Astrocyte (in vitro differentiated cells and primary cell): Measurements from ENCODE around the gene AUTS2.

Experiments used
- CTCF ChIP-seq: IDR thresholded peaks from 2 replicates; pipeline ENCODE4 v1.5.1; 2011; ENCODE audit warnings: low read depth, mild to moderate bottlenecking, inconsistent platforms, low read length, moderate library complexity; ENCODE audit not compliant: insufficient read depth
- EZH2 ChIP-seq: IDR thresholded peaks from 2 replicates; pipeline ENCODE4 v1.6.1; 2012; ENCODE audit warnings: mild to moderate bottlenecking, low read length, inconsistent platforms; ENCODE audit not compliant: insufficient read depth

DNA sequence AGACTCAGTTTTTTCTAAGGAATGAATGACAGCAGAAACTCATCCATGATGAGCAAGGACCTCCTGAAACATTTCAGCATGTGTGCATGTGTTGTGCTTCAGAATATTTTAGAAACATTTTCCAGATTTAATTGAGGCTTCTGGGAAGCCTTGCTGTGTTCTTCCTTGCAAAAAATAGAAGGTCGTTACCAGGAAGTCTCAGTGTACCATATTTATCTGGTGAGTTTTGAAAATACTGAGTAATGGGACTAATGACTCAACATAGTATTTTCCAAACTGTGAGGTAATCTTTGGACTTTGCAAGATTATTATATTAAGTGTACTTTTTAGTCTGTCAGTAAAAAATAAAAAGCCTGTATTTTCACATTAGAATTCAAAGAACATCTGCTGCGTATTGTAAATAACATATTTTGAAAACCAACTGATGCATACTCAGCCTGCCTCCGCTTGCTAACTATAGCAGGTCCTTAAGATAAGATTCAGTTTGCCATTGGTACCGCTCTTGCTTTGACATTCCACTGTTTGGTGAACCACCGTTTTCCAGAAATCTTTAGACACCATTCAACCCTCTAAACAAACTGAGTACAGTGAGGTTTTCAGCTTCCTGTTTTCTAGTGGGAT is 794.1 kb downstream of the AUTS2 start:
- TF ChIP-seq CTCF (no peak), EZH2 (no peak)
